ENCODE measurements around the gene PLCG2. TPM values are rescaled to one million over a fixed set of nuclear protein-coding genes. Genes with fewer than 3 reads are reported as not detected.

The PLCG2 gene
- total and polyA plus RNA-seq, 12 donors, result 2.4 to 18.2 (median 6.2) TPM

DNA sequence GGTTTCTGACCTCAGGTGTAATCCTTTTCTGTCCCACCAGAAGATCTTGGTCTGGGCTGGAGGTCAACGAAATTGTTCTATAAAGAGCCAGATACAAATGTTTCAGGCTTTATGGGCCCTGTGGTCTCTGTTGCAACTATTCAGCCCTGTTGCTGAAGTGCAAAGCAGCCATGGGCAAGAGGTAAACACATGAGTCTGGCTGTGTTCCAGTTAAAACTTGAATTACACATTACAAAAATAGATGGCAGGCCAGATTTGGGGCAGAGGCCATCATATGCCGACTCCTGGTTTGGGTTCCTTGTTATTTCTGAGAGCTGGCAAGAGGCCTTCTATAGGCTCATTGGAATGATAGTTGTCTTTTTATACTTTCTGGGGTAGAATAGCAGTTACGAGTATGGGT, 117.8 kb downstream of the PLCG2 start:
- TF ChIP-seq, protein P1, sequence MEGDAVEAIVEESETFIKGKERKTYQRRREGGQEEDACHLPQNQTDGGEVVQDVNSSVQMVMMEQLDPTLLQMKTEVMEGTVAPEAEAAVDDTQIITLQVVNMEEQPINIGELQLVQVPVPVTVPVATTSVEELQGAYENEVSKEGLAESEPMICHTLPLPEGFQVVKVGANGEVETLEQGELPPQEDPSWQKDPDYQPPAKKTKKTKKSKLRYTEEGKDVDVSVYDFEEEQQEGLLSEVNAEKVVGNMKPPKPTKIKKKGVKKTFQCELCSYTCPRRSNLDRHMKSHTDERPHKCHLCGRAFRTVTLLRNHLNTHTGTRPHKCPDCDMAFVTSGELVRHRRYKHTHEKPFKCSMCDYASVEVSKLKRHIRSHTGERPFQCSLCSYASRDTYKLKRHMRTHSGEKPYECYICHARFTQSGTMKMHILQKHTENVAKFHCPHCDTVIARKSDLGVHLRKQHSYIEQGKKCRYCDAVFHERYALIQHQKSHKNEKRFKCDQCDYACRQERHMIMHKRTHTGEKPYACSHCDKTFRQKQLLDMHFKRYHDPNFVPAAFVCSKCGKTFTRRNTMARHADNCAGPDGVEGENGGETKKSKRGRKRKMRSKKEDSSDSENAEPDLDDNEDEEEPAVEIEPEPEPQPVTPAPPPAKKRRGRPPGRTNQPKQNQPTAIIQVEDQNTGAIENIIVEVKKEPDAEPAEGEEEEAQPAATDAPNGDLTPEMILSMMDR (IDR thresholded peaks at IDR 0.05), result no peak
- 70 to 79% methylated on average over 3 of the region's 3 CpGs for WGBS, 2 donors
- Histone ChIP-seq H3K9me3 (no peaks in the 10 kb centered on the region), H3K4me3 (no peak overlapping the region), H3K4me1 (peaks cover 0 to 10% (median 0%) of the 10 kb centered on the region in 9 donors), H3K27me3 (no peaks in the 10 kb centered on the region), H3K36me3 (peaks cover 0 to 90% (median 0%) of the 10 kb centered on the region in 9 donors), H3K27ac (no peak overlapping the region)
- intact Hi-C loops (cut with DNase I), result loop anchor here in 1 of 10 donors (10.0 kb wide), 1 partner anchor 328 kb away; no protein-coding TSS in a partner anchor
- ATAC-seq (no peak), DNase-seq (no peak)

DNA sequence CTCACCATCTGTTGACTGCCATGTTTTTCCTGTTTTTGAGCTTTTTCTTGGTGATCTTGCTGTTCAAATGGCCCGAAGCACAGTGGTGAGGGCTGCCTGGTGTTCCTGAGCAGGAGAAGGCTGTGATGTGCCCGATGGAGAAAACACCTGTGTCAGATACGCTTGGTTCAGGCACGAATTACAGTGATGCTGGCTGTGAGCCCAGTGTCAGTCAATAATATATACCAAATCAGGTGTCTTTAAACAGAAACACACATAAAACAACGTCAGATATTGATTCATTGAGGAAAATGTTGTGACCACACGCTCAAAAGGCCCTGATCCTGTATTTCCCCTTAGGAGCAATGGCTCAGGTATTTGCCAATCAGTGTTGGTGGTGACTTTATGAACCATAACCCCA, 120.5 kb downstream of the PLCG2 start:
- WGBS, 2 donors, result 83 to 84% methylated on average over 6 of the region's 6 CpGs
- no peak overlapping the region for H3K27ac ChIP-seq
- H3K4me3 ChIP-seq, result no peak overlapping the region
- no peak for ATAC-seq
- intact Hi-C loops (cut with DNase I), result loop anchor here in 1 of 10 donors (10.0 kb wide), 1 partner anchor 325 kb away; no protein-coding TSS in a partner anchor
- no peaks in the 10 kb centered on the region for H3K27me3 ChIP-seq
- TF ChIP-seq, protein P1 (IDR thresholded peaks at IDR 0.05), result no peak
- no peak for DNase-seq
- H3K9me3 ChIP-seq, result no peaks in the 10 kb centered on the region
- peaks cover 0 to 17% (median 0%) of the 10 kb centered on the region in 9 donors for H3K4me1 ChIP-seq
- H3K36me3 ChIP-seq, result peaks cover 0 to 85% (median 0%) of the 10 kb centered on the region in 9 donors

DNA sequence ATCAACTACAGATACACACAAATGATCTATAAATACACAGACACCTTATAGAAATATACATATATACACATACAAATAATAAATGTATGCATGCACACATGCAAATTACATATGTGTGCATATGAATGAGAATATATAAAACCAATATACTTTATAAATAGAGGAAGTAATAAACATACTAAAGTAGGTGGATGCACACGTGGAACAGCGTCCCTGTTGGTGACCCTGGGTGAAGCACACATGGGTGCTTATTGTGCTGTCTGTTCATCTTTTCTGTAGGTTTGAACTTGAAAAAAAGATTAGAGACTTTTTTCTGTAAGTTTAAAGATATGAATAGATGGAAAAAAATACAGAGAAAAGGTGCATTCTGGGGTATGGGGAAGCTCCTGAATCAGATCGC, 120.9 kb downstream of the PLCG2 start:
- intact Hi-C loops (cut with DNase I), result no loop called here
- 92 to 95% methylated on average over 3 of the region's 3 CpGs for WGBS, 2 donors
- Histone ChIP-seq H3K27ac (no peak overlapping the region), H3K4me1 (peaks cover 0 to 17% (median 0%) of the 10 kb centered on the region in 9 donors), H3K4me3 (no peak overlapping the region), H3K36me3 (peaks cover 0 to 81% (median 0%) of the 10 kb centered on the region in 9 donors), H3K27me3 (no peaks in the 10 kb centered on the region), H3K9me3 (no peaks in the 10 kb centered on the region)
- DNase-seq (no peak), ATAC-seq (no peak)
- TF ChIP-seq, protein P1 (IDR thresholded peaks at IDR 0.05), result no peak

DNA sequence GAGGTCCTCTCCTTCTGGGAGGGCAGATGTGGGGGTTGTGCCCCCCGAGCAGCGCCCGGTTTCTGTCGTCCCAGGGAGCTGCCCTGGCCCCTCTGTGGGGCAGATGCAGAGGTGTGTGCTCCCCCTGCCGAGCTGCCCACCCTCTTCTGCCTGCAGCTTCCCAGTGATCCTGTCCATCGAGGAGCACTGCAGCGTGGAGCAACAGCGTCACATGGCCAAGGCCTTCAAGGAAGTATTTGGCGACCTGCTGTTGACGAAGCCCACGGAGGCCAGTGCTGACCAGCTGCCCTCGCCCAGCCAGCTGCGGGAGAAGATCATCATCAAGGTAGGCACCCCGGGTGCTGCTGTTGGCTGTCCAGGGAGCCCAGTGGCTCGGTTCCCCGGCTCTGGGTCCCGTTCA, 121.4 kb downstream of the PLCG2 start:
- ATAC-seq, result no peak
- Histone ChIP-seq H3K4me3 (no peak overlapping the region), H3K27me3 (no peaks in the 10 kb centered on the region), H3K9me3 (no peaks in the 10 kb centered on the region), H3K4me1 (peaks cover 0 to 17% (median 0%) of the 10 kb centered on the region in 9 donors), H3K36me3 (peaks cover 0 to 81% (median 0%) of the 10 kb centered on the region in 9 donors), H3K27ac (no peak overlapping the region)
- DNase-seq, result no peak
- intact Hi-C loops (cut with DNase I), result no loop called here
- 90 to 96% methylated on average over 17 of the region's 17 CpGs for WGBS, 2 donors
- TF ChIP-seq, protein P1 (IDR thresholded peaks at IDR 0.05), result no peak

Measured in heart right ventricle (tissue), 16 donors.